NAMALWA (cell line): ENCODE data around the gene C2CD4C.
"Not testable (repeated sequence)": the region's sequence is repeated elsewhere in the genome, so short reads cannot be mapped to it uniquely, and the experiment has no call there.

Experiments
- DNase-seq: peaks from one replicate; pipeline ENCODE4 v3.0.0-alpha.2; 2015; ENCODE audit warnings: low spot score

The C2CD4C gene

GRCh38 chr19:364496-365287 lies 44.3 kb downstream of the C2CD4C start:
- no peak for DNase-seq

DNA sequence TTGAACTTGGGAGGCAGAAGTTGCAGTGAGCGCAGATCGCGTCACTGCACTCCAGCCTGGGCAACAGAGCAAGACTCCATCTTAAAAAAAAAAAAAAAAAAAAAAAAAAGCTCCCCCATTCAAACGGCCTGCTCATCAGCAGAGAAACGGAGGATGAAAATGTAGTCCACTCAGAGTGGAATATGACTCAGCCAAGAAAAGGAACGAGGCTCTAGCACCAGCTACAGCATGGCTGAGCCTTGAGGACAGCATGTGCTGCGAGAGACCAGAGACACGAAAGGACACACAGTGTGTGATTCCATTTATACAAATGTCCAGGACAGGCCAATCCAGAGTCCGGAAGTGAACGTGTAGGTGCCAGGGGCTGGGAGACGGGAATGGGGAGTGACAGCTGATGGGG lies 46.3 kb downstream of the C2CD4C start:
- DNase-seq = no peak

DNA sequence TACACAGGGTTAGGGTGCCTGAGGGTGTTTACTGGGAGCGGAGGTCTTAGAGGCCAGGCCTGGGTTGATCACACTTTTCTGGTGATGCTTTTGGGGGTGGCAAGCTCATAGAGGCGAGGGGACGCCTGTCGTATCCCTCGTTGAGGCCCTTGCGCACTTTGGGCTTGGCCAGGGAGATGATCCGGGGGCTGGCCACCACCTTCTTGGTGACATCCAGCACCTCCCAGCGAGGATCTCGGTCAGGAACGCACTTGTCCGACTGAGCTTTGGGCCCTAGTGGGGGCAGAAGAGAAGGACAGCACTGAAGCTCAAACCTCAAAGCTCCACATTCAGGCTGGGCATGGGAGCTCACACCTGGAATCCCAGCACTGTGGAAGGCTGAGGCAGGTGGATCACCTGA lies 46.8 kb downstream of the C2CD4C start:
- DNase-seq = no peak

GRCh38 chr19:359653-359925 lies 49.4 kb downstream of the C2CD4C start:
- no peak for DNase-seq

GRCh38 chr19:355536-355935 lies 53.4 kb downstream of the C2CD4C start:
- DNase-seq = not testable (repeated sequence)
